Activated effector memory CD4-positive, alpha-beta T cell treated with anti-CD3 and anti-CD28 coated beads, Interleukin-2, amount 50 U/mL, for 16 hours (primary cell): ENCODE measurements around the gene USP48.
A peak's percentile ranks its signal among the peaks of the same experiment; 100 is the strongest.

Experiments used
- DNase-seq: peaks from one replicate; pipeline ENCODE4 v3.0.0-alpha.2; 2020

USP48 gene

GRCh38 chr1:21652101-21652936 lies 130.6 kb downstream of the USP48 start:
- DNase-seq, result no peak

- peak; percentile 81 for DNase-seq
Measured at GRCh38 chr1:21651214-21652042, 131.5 kb downstream of the USP48 start.

GRCh38 chr1:21650400-21650799 lies 132.5 kb downstream of the USP48 start:
- DNase-seq, result no peak

- DNase-seq, result no peak
Measured at GRCh38 chr1:21649315-21649714, 133.6 kb downstream of the USP48 start.

- DNase-seq, result no peak
Measured at GRCh38 chr1:21648791-21649190, 134.2 kb downstream of the USP48 start.

- DNase-seq, result no peak
Measured at GRCh38 chr1:21648352-21648730, 134.6 kb downstream of the USP48 start.

- no peak for DNase-seq
Measured at GRCh38 chr1:21647431-21648351, 135.3 kb downstream of the USP48 start.

- DNase-seq, result no peak
Measured at GRCh38 chr1:21645550-21645949, 137.4 kb downstream of the USP48 start.

GRCh38 chr1:21644906-21645305 lies 138.0 kb downstream of the USP48 start:
- no peak for DNase-seq

GRCh38 chr1:21644348-21644747 lies 138.6 kb downstream of the USP48 start:
- DNase-seq, result no peak

- no peak for DNase-seq
Measured at GRCh38 chr1:21643624-21644023, 139.3 kb downstream of the USP48 start.

GRCh38 chr1:21641967-21642739 lies 140.8 kb downstream of the USP48 start:
- DNase-seq, result no peak

GRCh38 chr1:21641537-21641936 lies 141.4 kb downstream of the USP48 start:
- no peak for DNase-seq

- DNase-seq, result no peak
Measured at GRCh38 chr1:21641076-21641475, 141.9 kb downstream of the USP48 start.

- no peak for DNase-seq
Measured at GRCh38 chr1:21640653-21641052, 142.3 kb downstream of the USP48 start.

- DNase-seq, result no peak
Measured at GRCh38 chr1:21639594-21640041, 143.3 kb downstream of the USP48 start.

- DNase-seq, result no peak
Measured at GRCh38 chr1:21638531-21639341, 144.2 kb downstream of the USP48 start.

GRCh38 chr1:21637514-21637913 lies 145.4 kb downstream of the USP48 start:
- no peak for DNase-seq

- no peak for DNase-seq
Measured at GRCh38 chr1:21636029-21636428, 146.9 kb downstream of the USP48 start.

- DNase-seq, result no peak
Measured at GRCh38 chr1:21634806-21635535, 148.0 kb downstream of the USP48 start.
